Keratinocyte (primary cell): ENCODE results near the gene DOCK3. TPM values are rescaled to one million over a fixed set of nuclear protein-coding genes. Genes with fewer than 3 reads are reported as not detected.

Experiments used
- DNase-seq: peaks from one replicate; pipeline ENCODE4 v3.0.0-alpha.2; 2011; ENCODE audit warnings: low read depth, missing footprints, low spot score
- FAIRE-seq: peaks from 2 replicates; lab custom pipeline; 2011; peaks lifted over from hg19 to GRCh38; lab: Jason Lieb, UNC
- H2AFZ ChIP-seq: 2 replicates; pipeline ENCODE4 v1.6.0; 2012; ENCODE audit warnings: low read length, control low read depth, inconsistent platforms; ENCODE audit not compliant: control insufficient read depth
- H3K27ac ChIP-seq: 2 replicates; pipeline ENCODE4 v1.5.1; 2011; ENCODE audit warnings: low read length; ENCODE audit not compliant: control insufficient read depth, insufficient read depth
- H3K27me3 ChIP-seq: 3 replicates; pipeline ENCODE4 v1.6.0; 2011; ENCODE audit warnings: low read length; ENCODE audit not compliant: control insufficient read depth, insufficient read depth; ENCODE audit errors: extremely low read depth
- H3K36me3 ChIP-seq, 2 experiments: 2 replicates in 1 of 2; 3 replicates in 1 of 2; pipeline ENCODE4 v1.5.1; 2011; ENCODE audit warnings: low read length in 2 of 2, mild to moderate bottlenecking in 1 of 2; ENCODE audit not compliant: control insufficient read depth in 2 of 2, insufficient read depth in 2 of 2; ENCODE audit errors: extremely low read depth in 1 of 2
- H3K4me1 ChIP-seq: 3 replicates; pipeline ENCODE4 v1.5.1; 2011; ENCODE audit warnings: low read length; ENCODE audit not compliant: control insufficient read depth, insufficient read depth; ENCODE audit errors: extremely low read depth
- H3K4me2 ChIP-seq: 3 replicates; pipeline ENCODE4 v1.6.0; 2011; ENCODE audit warnings: low read depth, low read length; ENCODE audit not compliant: control insufficient read depth, insufficient read depth; ENCODE audit errors: extremely low read depth
- H3K4me3 ChIP-seq, 3 experiments: fragments of 200-600 bp in 1 of 3; sonication (generic) in 1 of 3; 2 replicates in 2 of 3; 3 replicates in 1 of 3; pipeline ENCODE4 v1.5.1; 2011 to 2016; ENCODE audit warnings: low read length in 3 of 3, mild to moderate bottlenecking in 3 of 3, control low read depth in 2 of 3, inconsistent platforms in 1 of 3, low read depth in 1 of 3, mixed read lengths in 1 of 3, mixed run types in 1 of 3, moderate library complexity in 1 of 3; ENCODE audit not compliant: control insufficient read depth in 2 of 3, insufficient read depth in 2 of 3; ENCODE audit errors: extremely low read depth in 1 of 3
- H3K79me2 ChIP-seq: 2 replicates; pipeline ENCODE4 v1.6.0; 2012; ENCODE audit warnings: low read length; ENCODE audit not compliant: control insufficient read depth, insufficient read depth
- H3K9ac ChIP-seq: 3 replicates; pipeline ENCODE4 v1.6.0; 2011; ENCODE audit warnings: low read length; ENCODE audit not compliant: control insufficient read depth, insufficient read depth; ENCODE audit errors: extremely low read depth
- H3K9me1 ChIP-seq: 3 replicates; pipeline ENCODE4 v1.6.0; 2011; ENCODE audit warnings: low read length; ENCODE audit not compliant: control insufficient read depth, insufficient read depth; ENCODE audit errors: extremely low read depth
- H3K9me3 ChIP-seq: 2 replicates; pipeline ENCODE4 v1.5.1; 2012; ENCODE audit warnings: low read depth, low read length; ENCODE audit not compliant: control insufficient read depth
- H4K20me1 ChIP-seq: 3 replicates; pipeline ENCODE4 v1.6.0; 2011; ENCODE audit warnings: low read length; ENCODE audit not compliant: control insufficient read depth, insufficient read depth; ENCODE audit errors: extremely low read depth
- CTCF ChIP-seq, 3 experiments: IDR thresholded peaks in 1 of 3; conservative IDR thresholded peaks in 1 of 3; optimal IDR thresholded peaks in 1 of 3; 2 replicates in 2 of 3; 3 replicates in 1 of 3; pipeline versions ENCODE3 to v1.5.1; 2011; ENCODE audit warnings: low read length in 3 of 3, mild to moderate bottlenecking in 3 of 3, moderate library complexity in 2 of 3, control low read depth in 1 of 3, inconsistent platforms in 1 of 3; ENCODE audit not compliant: insufficient read depth in 2 of 3; ENCODE audit errors: extremely low read depth in 1 of 3
- EZH2 ChIP-seq: IDR thresholded peaks from one replicate; pipeline ENCODE4 v1.6.1; 2012; ENCODE audit warnings: inconsistent platforms, mild to moderate bottlenecking, low read length, moderate library complexity
- dilution Hi-C: fragments of 300-500 bp; cut with MboI; formaldehyde crosslinking; loops from one replicate; pipeline ENCODE4 v1.7.0; 2020; ENCODE audit warnings: low sequenced_read_pairs; ENCODE audit not compliant: extremely low pct_ligation_motif_present
- polyA plus RNA-seq, 5 experiments: library from polyadenylated mRNA; depleted of rRNA in 3 of 5; stranded (reverse) in 3 of 5; stranded (forward) in 1 of 5; unstranded in 1 of 5; fragments of >200 nt; gene quantifications; 1 replicate in 1 of 5; 2 replicates in 3 of 5; 3 replicates in 1 of 5; pipeline versions ENCODE4 v1.2.1 to v1.2.3, GENCODE V29; 2011 to 2012; ENCODE audit warnings: missing spikeins in 2 of 5, low read depth in 1 of 5, low replicate concordance in 1 of 5

DOCK3 gene
- polyA plus RNA-seq, 1 donor (not counting 4 experiments of a cell fraction or from before 2014, with no cell fraction given) = 0.10 TPM

DNA sequence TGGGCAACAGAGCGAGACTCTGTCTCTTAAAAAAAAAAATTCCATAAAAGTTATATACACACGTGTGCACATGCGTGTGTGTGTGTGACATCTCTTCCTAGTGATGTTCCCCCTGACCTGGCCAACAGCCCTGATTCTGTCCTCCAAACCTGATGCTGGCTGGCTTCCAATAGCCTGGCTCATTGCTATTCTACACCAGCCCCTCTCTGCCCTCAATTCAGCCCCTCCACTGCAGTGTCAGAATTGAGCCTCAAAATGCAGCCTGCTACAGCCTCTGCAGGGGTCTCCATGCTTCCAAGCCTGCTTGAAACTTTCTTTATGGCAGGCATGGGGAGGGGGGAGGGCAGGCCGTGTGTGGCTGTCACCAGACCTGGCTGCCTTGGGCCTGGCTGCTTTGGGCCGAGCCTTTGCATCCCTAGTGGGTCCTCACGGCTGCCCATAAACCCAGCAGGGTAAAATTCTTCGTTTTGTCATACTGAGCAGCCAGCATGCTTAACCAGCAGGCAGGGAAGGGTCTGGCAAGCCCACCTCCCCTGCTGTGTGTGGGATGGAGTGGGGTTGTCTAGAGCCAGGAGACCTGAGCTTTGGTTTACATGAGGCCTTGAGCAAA lies 22.7 kb upstream of the DOCK3 start:
- FAIRE-seq (no peak), DNase-seq (no peak)
- no peaks in the 10 kb centered on the region for H3K9me1 ChIP-seq
- no peak overlapping the region for H3K9ac ChIP-seq
- H2AFZ ChIP-seq = no peak overlapping the region
- no peaks in the 10 kb centered on the region for H3K27me3 ChIP-seq
- dilution Hi-C loops = no loop called here
- TF ChIP-seq CTCF (optimal IDR thresholded peaks at IDR 0.05 in 1 of 3, IDR thresholded peaks at IDR 0.05 in 1 of 3, conservative IDR thresholded peaks at IDR 0.05 in 1 of 3; ENCODE audit: extremely low read depth in 1 of 3, insufficient read depth in 2 of 3, low read length in 3 of 3) (no peak), EZH2 (no peak)
- no peaks in the 10 kb centered on the region for H3K9me3 ChIP-seq
- H3K4me2 ChIP-seq = no peak overlapping the region
- H3K4me3 ChIP-seq = no peak overlapping the region
- H3K4me1 ChIP-seq = peaks cover 5% of the 10 kb centered on the region
- H3K36me3 ChIP-seq = peaks cover 12% of the 10 kb centered on the region in 2 experiments
- H3K27ac ChIP-seq = no peak overlapping the region
- H4K20me1 ChIP-seq = no peaks in the 10 kb centered on the region
- H3K79me2 ChIP-seq = no peaks in the 10 kb centered on the region

DNA sequence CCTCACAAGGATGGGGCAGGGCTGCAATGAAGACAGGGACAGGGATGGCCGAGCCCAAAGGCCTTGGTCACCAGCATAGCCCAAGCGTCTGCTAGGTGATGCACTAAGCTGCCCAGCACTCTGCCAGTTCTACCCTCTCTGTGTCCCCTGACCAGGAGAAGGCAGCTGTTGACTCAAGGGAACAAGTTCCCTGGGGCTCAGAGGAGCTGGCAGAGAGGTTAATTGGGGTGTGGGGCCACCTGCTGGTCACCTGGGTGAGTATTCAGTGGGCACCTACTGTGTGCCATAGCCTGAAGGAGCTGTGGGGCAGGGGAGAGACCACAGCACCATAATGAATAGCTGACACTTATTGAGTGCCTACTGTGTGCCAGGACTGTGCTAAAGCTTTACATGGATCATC lies 22.0 kb upstream of the DOCK3 start:
- Histone ChIP-seq H3K9ac (no peak overlapping the region), H3K9me1 (no peaks in the 10 kb centered on the region)
- peak; percentile 68 for FAIRE-seq

More for the DNA sequence above, 22.0 kb upstream of the DOCK3 start:
- H3K27me3 ChIP-seq = no peaks in the 10 kb centered on the region
- peaks cover 5% of the 10 kb centered on the region for H3K4me1 ChIP-seq
- no peak overlapping the region for H3K27ac ChIP-seq
- DNase-seq = no peak
- dilution Hi-C loops = no loop called here
- H3K79me2 ChIP-seq = no peaks in the 10 kb centered on the region
- H4K20me1 ChIP-seq = no peaks in the 10 kb centered on the region
- peak; percentile 55 to 86 (median 63) for TF ChIP-seq CTCF (optimal IDR thresholded peaks at IDR 0.05 in 1 of 3, IDR thresholded peaks at IDR 0.05 in 1 of 3, conservative IDR thresholded peaks at IDR 0.05 in 1 of 3; ENCODE audit: extremely low read depth in 1 of 3, insufficient read depth in 2 of 3, low read length in 3 of 3)
- no peak for TF ChIP-seq EZH2
- H3K36me3 ChIP-seq = peaks cover 6% of the 10 kb centered on the region in 2 experiments
- no peak overlapping the region for H3K4me3 ChIP-seq
- no peak overlapping the region for H3K4me2 ChIP-seq
- no peaks in the 10 kb centered on the region for H3K9me3 ChIP-seq
- no peak overlapping the region for H2AFZ ChIP-seq
